NCI-H510A treated with DMSO at 0.1 percent for 48 hours (cell line): ENCODE measurements around the gene SCARB2.
"Not testable (repeated sequence)": the region's sequence is repeated elsewhere in the genome, so short reads cannot be mapped to it uniquely, and the experiment has no call there.

Source experiments
- DNase-seq: peaks from one replicate; lab custom pipeline; 2025; lab: John Stamatoyannopoulos, UW

The SCARB2 gene

GRCh38 chr4:76213415-76214176 is at the start of gene SCARB2:
SCARB2 (minus strand) TSS chr4:76213824; CDS start chr4:76213543, 281 bp downstream.
- peak; percentile 74 for DNase-seq

GRCh38 chr4:76260571-76260970 is 46.9 kb upstream of the SCARB2 start:
- no peak for DNase-seq

GRCh38 chr4:76257824-76258223 is 44.2 kb upstream of the SCARB2 start:
- DNase-seq: no peak

- DNase-seq: no peak
Measured at GRCh38 chr4:76256968-76257367, 43.3 kb upstream of the SCARB2 start.

- no peak for DNase-seq
Measured at GRCh38 chr4:76256032-76256431, 42.4 kb upstream of the SCARB2 start.

- DNase-seq: no peak
Measured at GRCh38 chr4:76253511-76253910, 39.9 kb upstream of the SCARB2 start.

- DNase-seq: no peak
Measured at GRCh38 chr4:76252271-76252653, 38.6 kb upstream of the SCARB2 start.

GRCh38 chr4:76251441-76252270 is 38.0 kb upstream of the SCARB2 start, which contains the start of gene FAM47E:
FAM47E (plus strand) TSS chr4:76251721; CDS start chr4:76251747, 26 bp downstream.
- DNase-seq: peak; percentile 83

GRCh38 chr4:76250962-76251361 is 37.3 kb upstream of the SCARB2 start:
- DNase-seq: peak; percentile 43

- DNase-seq: no peak
Measured at GRCh38 chr4:76246852-76247251, 33.2 kb upstream of the SCARB2 start.

- DNase-seq: no peak
Measured at GRCh38 chr4:76246025-76246424, 32.4 kb upstream of the SCARB2 start.

- DNase-seq: not testable (repeated sequence)
Measured at GRCh38 chr4:76243877-76244276, 30.3 kb upstream of the SCARB2 start.

- DNase-seq: no peak
Measured at GRCh38 chr4:76240236-76240635, 26.6 kb upstream of the SCARB2 start.

GRCh38 chr4:76238701-76239100 is 25.1 kb upstream of the SCARB2 start:
- DNase-seq: no peak

- no peak for DNase-seq
Measured at GRCh38 chr4:76238236-76238635, 24.6 kb upstream of the SCARB2 start.

GRCh38 chr4:76235915-76236314 is 22.3 kb upstream of the SCARB2 start:
- DNase-seq: peak; percentile 38

GRCh38 chr4:76235407-76235806 is 21.8 kb upstream of the SCARB2 start:
- DNase-seq: peak; percentile 20

- no peak for DNase-seq
Measured at GRCh38 chr4:76234679-76235044, 21.0 kb upstream of the SCARB2 start.

- peak; percentile 22 for DNase-seq
Measured at GRCh38 chr4:76233967-76234678, 20.5 kb upstream of the SCARB2 start.

GRCh38 chr4:76233529-76233928 is 19.9 kb upstream of the SCARB2 start:
- no peak for DNase-seq

- DNase-seq: no peak
Measured at GRCh38 chr4:76233083-76233482, 19.5 kb upstream of the SCARB2 start.

GRCh38 chr4:76232681-76233080 is 19.1 kb upstream of the SCARB2 start:
- DNase-seq: no peak

GRCh38 chr4:76226418-76226817 is 12.8 kb upstream of the SCARB2 start:
- no peak for DNase-seq
